DND-41 (cell line): ENCODE results near the gene TEKT3.

ENCODE experiments used
- EZH2 ChIP-seq: IDR thresholded peaks from 3 replicates; pipeline ENCODE4 v1.6.1; 2012; ENCODE audit warnings: borderline replicate concordance, low read depth, mild to moderate bottlenecking, moderate library complexity, low read length, inconsistent platforms; ENCODE audit not compliant: severe bottlenecking
- TF ChIP-seq, protein P1 (sequence below): IDR thresholded peaks from 2 replicates; pipeline ENCODE4 v1.5.1; 2012; ENCODE audit warnings: borderline replicate concordance, low read length, moderate library complexity, mild to moderate bottlenecking; ENCODE audit not compliant: poor library complexity, severe bottlenecking; ENCODE audit errors: extremely low read depth

DNA sequence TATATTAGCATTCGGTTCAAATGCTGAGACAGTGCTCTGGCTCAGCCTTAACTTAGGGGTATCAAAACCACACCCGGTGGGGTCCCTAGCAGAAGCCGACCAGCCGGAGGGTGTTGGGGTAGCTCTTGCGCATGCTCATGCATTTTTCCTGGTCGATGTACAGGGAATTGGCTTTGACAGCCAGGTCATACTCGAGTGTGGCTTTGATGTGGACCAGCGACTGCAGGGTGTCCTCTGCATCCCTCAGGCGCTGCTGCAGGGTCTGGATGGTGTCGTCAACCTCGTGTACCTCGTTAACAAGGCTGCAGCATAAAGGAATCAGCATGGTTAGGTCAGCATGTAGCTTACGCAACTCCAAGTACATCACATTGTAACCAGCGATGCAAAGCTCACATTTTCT is 37.5 kb downstream of the TEKT3 start:
- TF ChIP-seq EZH2: no peak
- TF ChIP-seq, protein P1, sequence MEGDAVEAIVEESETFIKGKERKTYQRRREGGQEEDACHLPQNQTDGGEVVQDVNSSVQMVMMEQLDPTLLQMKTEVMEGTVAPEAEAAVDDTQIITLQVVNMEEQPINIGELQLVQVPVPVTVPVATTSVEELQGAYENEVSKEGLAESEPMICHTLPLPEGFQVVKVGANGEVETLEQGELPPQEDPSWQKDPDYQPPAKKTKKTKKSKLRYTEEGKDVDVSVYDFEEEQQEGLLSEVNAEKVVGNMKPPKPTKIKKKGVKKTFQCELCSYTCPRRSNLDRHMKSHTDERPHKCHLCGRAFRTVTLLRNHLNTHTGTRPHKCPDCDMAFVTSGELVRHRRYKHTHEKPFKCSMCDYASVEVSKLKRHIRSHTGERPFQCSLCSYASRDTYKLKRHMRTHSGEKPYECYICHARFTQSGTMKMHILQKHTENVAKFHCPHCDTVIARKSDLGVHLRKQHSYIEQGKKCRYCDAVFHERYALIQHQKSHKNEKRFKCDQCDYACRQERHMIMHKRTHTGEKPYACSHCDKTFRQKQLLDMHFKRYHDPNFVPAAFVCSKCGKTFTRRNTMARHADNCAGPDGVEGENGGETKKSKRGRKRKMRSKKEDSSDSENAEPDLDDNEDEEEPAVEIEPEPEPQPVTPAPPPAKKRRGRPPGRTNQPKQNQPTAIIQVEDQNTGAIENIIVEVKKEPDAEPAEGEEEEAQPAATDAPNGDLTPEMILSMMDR: no peak
